HG02870 (cell line): ENCODE measurements around the gene CYP2A6.
A peak's percentile ranks its signal among the peaks of the same experiment; 100 is the strongest.

Experiments
- ATAC-seq: cut with Tn5 transposase; IDR thresholded peaks from one replicate; pipeline ENCODE4 v1.9.1; 2021; ENCODE audit warnings: mild to moderate bottlenecking, moderate library complexity; ENCODE audit not compliant: unreplicated experiment

CYP2A6 gene

DNA sequence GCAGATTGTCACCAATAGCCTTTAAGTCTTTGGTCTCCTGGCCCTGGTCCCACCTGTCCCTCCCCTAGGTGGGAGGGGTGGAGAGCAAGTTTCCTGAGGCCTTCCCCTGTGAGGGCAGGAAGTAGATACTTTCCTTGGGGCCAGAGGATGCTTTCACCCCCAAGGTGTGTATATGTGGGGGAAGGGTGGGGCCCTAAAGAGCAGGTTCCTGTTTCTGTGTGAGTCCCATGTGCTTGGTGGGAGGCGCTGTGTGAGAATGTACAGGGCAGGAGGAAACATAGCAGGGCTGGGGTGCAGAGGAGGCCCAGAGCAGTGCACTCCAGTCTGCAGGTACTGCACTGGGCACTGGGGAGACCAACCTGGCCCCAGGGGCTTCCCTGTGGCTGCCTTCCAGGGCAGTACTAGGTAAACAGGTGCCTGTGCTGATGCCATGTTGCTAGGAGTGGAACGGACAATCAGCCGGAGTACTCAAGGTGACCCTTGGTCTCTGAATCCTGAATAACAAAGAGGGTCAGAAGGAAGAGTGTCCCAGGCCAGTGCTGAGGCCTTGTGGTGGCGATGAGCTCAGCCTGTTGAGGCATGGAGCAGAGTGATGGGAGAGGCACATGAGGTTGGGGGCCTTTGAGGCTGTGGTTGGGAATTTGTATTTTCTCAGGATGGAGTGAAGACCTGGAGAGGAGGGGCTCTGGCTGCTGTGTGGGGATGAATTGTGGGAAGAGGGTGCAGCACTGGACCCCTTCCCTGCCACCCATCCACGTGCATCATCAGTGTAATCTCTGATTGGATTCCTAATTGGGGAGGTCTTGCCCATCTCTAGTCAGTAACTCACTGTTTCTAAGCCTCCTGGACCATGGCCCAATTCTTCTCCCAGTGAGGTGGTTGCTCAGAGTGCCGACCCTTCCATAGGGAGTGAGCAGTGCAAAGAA lies 46.1 kb downstream of the CYP2A6 start:
- no peak for ATAC-seq

DNA sequence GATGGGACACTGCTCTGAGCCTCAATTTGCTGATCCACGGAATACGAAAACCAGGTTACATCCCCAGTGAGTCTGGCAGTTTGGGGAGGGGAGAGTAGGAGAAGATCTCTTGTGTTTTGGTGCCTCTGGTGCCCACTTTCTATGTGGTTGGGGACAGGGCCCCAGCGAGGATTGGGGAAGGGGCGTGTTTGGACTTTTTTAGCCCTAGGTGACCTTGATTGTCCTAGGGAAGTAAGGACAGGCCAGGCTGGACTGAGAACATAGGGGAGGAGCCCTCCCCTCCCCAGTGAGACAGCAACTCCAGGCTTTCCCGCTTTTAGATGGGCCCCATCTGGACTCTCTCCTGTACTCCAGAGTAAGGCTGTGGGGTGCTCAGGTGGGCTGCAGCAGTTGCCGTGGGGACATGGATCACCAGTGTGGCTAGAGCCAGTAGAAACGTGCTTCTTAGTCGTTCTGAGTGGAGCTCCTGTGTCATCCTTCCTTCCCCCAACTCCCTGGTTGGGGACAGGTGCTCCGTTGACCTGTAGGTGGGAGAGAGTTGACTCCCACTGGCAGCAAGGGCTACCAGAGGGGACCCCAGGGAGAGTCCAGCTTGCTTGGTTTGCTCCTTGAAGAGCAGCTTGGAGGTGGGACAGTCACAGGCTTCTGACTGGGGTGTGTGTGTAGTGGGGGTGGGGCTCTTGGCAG lies 46.9 kb downstream of the CYP2A6 start:
- no peak for ATAC-seq

GRCh38 chr19:40802300-40803169 lies 47.7 kb downstream of the CYP2A6 start:
- ATAC-seq = no peak

DNA sequence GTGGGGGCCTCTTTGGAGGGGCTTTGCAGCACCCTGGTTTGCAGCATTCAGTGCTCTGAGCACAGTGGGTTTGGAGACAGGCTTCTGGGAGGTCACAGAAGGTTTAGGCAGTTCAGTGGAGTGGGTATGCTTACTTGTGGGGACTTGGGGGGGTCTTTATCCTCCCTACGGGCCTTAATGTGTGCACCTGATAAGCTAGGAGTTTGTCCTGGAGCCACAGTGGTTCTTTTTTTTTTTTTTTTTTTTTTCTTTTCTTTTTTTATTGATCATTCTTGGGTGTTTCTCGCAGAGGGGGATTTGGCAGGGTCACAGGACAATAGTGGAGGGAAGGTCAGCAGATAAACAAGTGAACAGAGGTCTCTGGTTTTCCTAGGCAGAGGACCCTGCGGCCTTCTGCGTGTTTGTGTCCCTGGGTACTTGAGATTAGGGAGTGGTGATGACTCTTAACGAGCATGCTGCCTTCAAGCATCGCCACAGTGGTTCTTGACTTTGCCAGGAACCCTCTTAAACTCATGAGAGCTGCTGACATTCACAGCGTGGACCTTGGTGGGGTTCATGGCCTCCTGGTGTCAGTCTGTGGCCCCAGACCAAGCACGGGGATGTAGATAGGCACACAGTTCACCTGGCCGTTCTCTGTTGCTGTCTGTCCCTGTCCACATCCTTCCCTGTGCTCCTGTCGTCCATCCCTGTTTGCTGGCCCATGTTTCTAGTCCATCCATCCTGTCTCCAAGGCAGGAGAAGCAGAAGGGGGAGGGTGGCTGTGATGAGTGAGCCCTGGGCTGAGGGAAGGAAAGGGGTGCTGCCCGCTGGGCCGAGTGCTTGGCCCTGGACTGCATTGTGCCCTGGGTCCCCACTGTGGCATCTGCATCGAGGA lies 48.6 kb downstream of the CYP2A6 start:
- ATAC-seq = no peak

DNA sequence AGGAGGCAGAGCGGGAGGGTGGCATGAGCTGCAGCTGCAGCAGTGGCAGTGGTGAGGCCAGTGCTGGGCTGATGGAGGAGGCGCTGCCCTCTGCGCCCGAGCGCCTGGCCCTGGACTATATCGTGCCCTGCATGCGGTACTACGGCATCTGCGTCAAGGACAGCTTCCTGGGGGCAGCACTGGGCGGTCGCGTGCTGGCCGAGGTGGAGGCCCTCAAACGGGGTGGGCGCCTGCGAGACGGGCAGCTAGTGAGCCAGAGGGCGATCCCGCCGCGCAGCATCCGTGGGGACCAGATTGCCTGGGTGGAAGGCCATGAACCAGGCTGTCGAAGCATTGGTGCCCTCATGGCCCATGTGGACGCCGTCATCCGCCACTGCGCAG lies 49.3 kb downstream of the CYP2A6 start:
- ATAC-seq = no peak

DNA sequence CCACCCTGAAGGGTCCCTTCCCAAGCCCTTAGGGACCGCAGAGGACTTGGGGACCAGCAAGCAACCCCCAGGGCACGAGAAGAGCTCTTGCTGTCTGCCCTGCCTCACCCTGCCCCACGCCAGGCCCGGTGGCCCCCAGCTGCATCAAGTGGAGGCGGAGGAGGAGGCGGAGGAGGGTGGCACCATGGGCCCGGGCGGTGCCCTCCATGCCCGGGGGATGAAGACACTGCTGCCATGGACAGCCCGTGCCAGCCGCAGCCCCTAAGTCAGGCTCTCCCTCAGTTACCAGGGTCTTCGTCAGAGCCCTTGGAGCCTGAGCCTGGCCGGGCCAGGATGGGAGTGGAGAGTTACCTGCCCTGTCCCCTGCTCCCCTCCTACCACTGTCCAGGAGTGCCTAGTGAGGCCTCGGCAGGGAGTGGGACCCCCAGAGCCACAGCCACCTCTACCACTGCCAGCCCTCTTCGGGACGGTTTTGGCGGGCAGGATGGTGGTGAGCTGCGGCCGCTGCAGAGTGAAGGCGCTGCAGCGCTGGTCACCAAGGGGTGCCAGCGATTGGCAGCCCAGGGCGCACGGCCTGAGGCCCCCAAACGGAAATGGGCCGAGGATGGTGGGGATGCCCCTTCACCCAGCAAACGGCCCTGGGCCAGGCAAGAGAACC lies 49.8 kb downstream of the CYP2A6 start:
- no peak for ATAC-seq

- ATAC-seq = no peak
Measured at GRCh38 chr19:40799558-40800338, 50.5 kb downstream of the CYP2A6 start.

DNA sequence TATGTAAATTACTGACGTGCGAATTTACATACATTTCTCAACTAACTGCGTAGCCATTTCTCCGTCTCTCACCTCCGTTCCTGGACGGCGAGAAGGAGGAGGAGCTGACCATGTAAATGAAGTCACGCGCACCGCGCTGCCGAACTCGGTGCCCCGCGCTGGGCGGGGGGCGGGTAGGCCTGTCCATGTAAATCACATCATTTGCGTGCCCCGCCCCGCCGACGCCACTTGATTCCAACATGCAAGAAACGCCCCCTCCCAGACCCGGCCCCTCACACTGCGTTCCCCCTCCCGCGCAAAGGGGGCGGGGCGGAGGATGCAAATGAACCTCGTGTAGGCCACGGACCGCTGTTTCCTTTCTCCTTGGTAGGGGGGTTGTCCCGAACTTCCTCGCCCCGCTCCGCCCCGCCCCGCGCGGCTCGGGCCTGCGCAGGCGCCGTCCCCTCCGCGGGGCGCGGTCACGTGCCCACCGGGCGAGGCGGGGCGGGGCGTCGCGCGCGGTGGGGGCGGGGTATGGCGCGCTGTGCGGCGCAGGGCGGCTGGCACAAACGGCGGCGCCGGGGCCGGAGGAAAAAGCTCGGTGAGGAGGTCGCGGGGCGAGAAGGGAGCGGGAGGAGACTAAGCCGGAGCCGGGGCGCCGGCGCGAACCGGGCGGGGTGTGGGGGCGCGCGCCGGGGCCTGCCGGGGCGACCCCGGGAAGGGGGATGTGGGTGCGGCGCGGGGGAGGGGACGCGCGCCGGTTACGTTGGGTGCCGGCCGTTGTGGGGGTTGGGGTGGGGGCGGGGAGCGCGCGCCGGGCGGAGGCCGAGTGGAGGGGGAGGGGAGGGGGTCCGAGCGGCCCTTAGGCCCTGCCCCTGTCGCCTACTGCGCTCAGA lies 51.3 kb downstream of the CYP2A6 start, which contains the start of gene EGLN2:
TSS of gene EGLN2 (plus strand) at position 509 of the 875 bp plus-strand sequence. CDS start 1,382 bp downstream, outside the sequence.
- ATAC-seq = peak; percentile 71

- no peak for ATAC-seq
Measured at GRCh38 chr19:40797963-40798682, 52.1 kb downstream of the CYP2A6 start.

GRCh38 chr19:40797166-40797962 lies 52.9 kb downstream of the CYP2A6 start:
- no peak for ATAC-seq
